Vein endothelial cell (primary cell): ENCODE data around the gene KRTAP19-3. TPM values are rescaled to one million over a fixed set of nuclear protein-coding genes. Genes with fewer than 3 reads are reported as not detected.

ENCODE experiments used
- small RNA-seq: library from RNA; depleted of rRNA; stranded (forward); fragments of <200 nt; gene quantifications from one replicate; pipeline ENCODE3, GENCODE V24; 2012
- total RNA-seq: library from RNA; depleted of rRNA; stranded (reverse); fragments of >200 nt; gene quantifications from 2 replicates; pipeline ENCODE4 v1.2.3, GENCODE V29; 2012

KRTAP19-3 gene
- total RNA-seq, result not detected in 2 replicates

DNA sequence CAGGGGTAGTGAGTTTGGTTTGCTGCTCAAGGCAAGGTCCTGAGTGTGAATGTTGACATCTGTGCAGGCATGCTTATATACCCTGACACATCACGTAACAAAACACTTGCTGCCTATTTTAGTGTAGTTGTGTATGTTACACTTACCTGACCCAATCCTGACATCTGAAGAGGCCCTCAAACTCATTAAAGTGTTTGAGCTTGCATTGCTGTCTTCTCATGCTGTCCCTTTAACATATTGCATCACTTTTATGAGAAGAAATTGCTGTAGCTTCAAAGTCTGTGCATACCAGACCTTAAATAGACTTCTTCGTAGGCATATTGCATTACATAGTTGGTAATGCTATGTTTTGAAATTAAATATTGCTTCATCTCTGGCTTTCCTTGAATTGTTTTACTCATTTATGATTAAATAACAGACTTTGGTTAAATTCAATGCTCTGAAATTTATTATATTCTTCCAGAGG is at the start of gene KRTAP19-3:
Gene KRTAP19-3 (minus strand): TSS at position 51 of the 466 bp plus-strand sequence. CDS start 56 bp downstream, outside the sequence.

GRCh38 chr21:30502041-30502440 is 10.2 kb upstream of the KRTAP19-3 start, which contains the start of gene KRTAP19-5:
Gene KRTAP19-5, minus strand, starts transcription at chr21:30502141. Its CDS starts 51 bp downstream, at chr21:30502090.

DNA sequence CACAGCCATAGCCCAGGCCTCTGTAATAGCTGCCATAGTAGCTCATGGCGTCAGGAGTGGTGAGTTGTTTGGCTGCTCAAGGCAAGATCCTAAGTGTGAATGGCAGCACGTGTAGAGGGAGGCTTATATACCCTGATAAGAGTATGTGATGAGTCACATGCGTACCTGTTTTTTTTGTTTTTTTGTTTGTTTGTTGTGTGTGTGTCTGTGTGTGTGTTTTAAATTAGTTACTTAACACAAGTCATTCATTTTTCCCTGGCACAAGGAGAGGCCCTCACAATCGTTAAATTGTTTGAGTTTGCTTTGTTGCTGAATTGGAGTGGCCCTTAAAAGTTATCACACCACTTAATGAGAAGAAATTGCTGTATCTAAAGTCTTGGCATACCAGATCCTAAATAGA is 5.3 kb upstream of the KRTAP19-3 start, which contains the start of gene KRTAP19-4:
Gene KRTAP19-4 (minus strand): TSS at position 101 of the 400 bp plus-strand sequence. CDS start 55 bp downstream, at position 46.

GRCh38 chr21:30487336-30487735 is 4.5 kb downstream of the KRTAP19-3 start, which contains the start of gene KRTAP19-2:
Gene KRTAP19-2, minus strand, starts transcription at chr21:30487436. Its CDS starts 88 bp downstream, at chr21:30487348.

GRCh38 chr21:30480145-30480544 is 11.7 kb downstream of the KRTAP19-3 start, which contains the start of gene KRTAP19-1:
Gene KRTAP19-1, minus strand, starts transcription at chr21:30480367. Its CDS starts 50 bp downstream, at chr21:30480317.

Small RNAs within 50 kb of the gene (small RNA-seq; reads per million reads assigned to genes)
- gene AP000567.1 (not detected), gene KRTAP19-10P (not detected), gene KRTAP19-11P (not detected), gene KRTAP19-9P (not detected)

Other genes with a start within 250 kb of the KRTAP19-3 start
- gene KRTAP24-1, start 209.1 kb downstream of the KRTAP19-3 start, total RNA-seq, result not detected in 2 replicates
- not detected in 2 replicates for gene KRTAP25-1, start 202.5 kb downstream of the KRTAP19-3 start, total RNA-seq
- not detected in 2 replicates for gene KRTAP26-1, start 171.7 kb downstream of the KRTAP19-3 start, total RNA-seq
- gene KRTAP27-1, start 154.3 kb downstream of the KRTAP19-3 start, total RNA-seq, result not detected in 2 replicates
- not detected in 2 replicates for gene KRTAP23-1, start 143.4 kb downstream of the KRTAP19-3 start, total RNA-seq
- not detected in 2 replicates for gene KRTAP13-2, start 119.7 kb downstream of the KRTAP19-3 start, total RNA-seq
- not detected in 2 replicates for gene KRTAP13-1, start 96.0 kb downstream of the KRTAP19-3 start, total RNA-seq
- not detected in 2 replicates for gene KRTAP13-3, start 66.1 kb downstream of the KRTAP19-3 start, total RNA-seq
- gene KRTAP13-4, start 61.8 kb downstream of the KRTAP19-3 start, total RNA-seq, result not detected in 2 replicates
- not detected in 2 replicates for gene KRTAP15-1, start 51.7 kb downstream of the KRTAP19-3 start, total RNA-seq
- gene KRTAP19-1, start 11.6 kb downstream of the KRTAP19-3 start, total RNA-seq, result not detected in 2 replicates
- gene KRTAP19-2, start 4.6 kb downstream of the KRTAP19-3 start, total RNA-seq, result not detected in 2 replicates
- not detected in 2 replicates for gene KRTAP19-4, start 5.2 kb upstream of the KRTAP19-3 start, total RNA-seq
- not detected in 2 replicates for gene KRTAP19-5, start 10.1 kb upstream of the KRTAP19-3 start, total RNA-seq
- gene KRTAP19-6, start 49.9 kb upstream of the KRTAP19-3 start, total RNA-seq, result not detected in 2 replicates
- not detected in 2 replicates for gene KRTAP19-7, start 69.3 kb upstream of the KRTAP19-3 start, total RNA-seq
- gene KRTAP22-2, start 98.4 kb upstream of the KRTAP19-3 start, total RNA-seq, result not detected in 2 replicates
- gene KRTAP6-3, start 100.4 kb upstream of the KRTAP19-3 start, total RNA-seq, result not detected in 2 replicates
- not detected in 2 replicates for gene KRTAP6-2, start 106.9 kb upstream of the KRTAP19-3 start, total RNA-seq
- not detected in 2 replicates for gene KRTAP22-1, start 109.1 kb upstream of the KRTAP19-3 start, total RNA-seq
- not detected in 2 replicates for gene KRTAP6-1, start 121.9 kb upstream of the KRTAP19-3 start, total RNA-seq
- not detected in 2 replicates for gene KRTAP20-1, start 124.4 kb upstream of the KRTAP19-3 start, total RNA-seq
- gene KRTAP20-4, start 128.6 kb upstream of the KRTAP19-3 start, total RNA-seq, result not detected in 2 replicates
- not detected in 2 replicates for gene KRTAP20-2, start 143.2 kb upstream of the KRTAP19-3 start, total RNA-seq
- not detected in 2 replicates for gene KRTAP20-3, start 150.9 kb upstream of the KRTAP19-3 start, total RNA-seq
- gene KRTAP21-3, start 226.8 kb upstream of the KRTAP19-3 start, total RNA-seq, result not detected in 2 replicates